ENCODE data around the gene CEP170B.

Gene CEP170B

DNA sequence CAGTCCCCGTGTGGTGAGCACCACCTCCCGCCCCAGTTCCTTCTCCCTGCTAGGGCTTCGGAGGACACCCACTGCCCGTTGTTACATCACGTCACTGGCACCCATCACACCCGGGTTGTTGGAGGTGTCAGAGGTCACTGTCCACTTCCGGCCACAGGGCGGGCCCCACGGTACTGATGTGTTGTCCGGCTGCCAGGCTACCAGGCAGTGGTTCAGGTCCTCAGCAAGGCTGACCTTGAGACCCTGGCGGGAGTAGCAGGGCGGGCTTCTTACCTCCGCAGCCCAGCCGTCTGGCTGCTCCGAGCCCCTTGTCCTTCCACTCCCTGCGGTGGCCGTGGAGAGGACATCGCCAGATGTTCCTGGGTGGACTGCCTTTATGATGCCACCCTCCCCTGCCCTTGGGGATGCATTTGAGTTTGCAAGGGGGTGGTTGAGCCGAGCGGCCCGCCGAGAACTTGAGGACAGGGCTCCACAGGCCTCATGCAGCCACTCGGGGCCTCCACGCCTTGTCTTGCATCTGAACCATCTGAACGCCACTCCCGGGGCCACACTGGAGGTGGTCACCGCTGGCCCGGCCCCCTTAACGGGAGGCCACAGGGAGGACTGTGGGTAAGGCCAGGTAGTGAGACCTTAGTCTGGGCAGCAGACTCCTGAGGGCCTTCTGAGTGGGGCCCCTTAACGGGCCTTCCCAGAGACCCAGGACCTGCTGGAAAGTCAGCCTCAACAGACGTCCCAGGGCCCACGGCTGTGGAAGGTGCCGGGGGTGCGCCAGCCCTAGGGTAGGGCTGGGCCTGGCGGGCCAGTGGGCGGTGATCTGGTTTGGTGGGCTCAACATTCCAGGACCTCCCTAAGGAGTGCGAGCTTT, 32.5 kb downstream of the CEP170B start:
- ATAC-seq: no peak
- TF ChIP-seq TCF4 (CRISPR knock-in tag; IDR thresholded peaks at IDR 0.05; ENCODE audit: borderline replicate concordance): no peak
- TF ChIP-seq RARB (CRISPR knock-in tag; IDR thresholded peaks at IDR 0.05): no peak
- no peak for TF ChIP-seq POU6F1 (CRISPR knock-in tag; IDR thresholded peaks at IDR 0.05; ENCODE audit: borderline replicate concordance, low read depth)
- TF ChIP-seq ZNF70 (CRISPR knock-in tag; IDR thresholded peaks at IDR 0.05): no peak
- TF ChIP-seq, protein P1, sequence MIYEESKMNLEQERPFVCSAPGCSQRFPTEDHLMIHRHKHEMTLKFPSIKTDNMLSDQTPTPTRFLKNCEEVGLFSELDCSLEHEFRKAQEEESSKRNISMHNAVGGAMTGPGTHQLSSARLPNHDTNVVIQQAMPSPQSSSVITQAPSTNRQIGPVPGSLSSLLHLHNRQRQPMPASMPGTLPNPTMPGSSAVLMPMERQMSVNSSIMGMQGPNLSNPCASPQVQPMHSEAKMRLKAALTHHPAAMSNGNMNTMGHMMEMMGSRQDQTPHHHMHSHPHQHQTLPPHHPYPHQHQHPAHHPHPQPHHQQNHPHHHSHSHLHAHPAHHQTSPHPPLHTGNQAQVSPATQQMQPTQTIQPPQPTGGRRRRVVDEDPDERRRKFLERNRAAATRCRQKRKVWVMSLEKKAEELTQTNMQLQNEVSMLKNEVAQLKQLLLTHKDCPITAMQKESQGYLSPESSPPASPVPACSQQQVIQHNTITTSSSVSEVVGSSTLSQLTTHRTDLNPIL (CRISPR knock-in tag; IDR thresholded peaks at IDR 0.05; ENCODE audit: low read depth): no peak
- no peak for TF ChIP-seq ISL1 (CRISPR knock-in tag; IDR thresholded peaks at IDR 0.05)
- no peak for TF ChIP-seq ZNF8 (CRISPR knock-in tag; IDR thresholded peaks at IDR 0.05)

GRCh38 chr14:104898195-104898558, 33.1 kb downstream of the CEP170B start:
- TF ChIP-seq ZNF565 (CRISPR knock-in tag; conservative IDR thresholded peaks at IDR 0.05; ENCODE audit: low read depth): no peak
- TF ChIP-seq, protein P2, sequence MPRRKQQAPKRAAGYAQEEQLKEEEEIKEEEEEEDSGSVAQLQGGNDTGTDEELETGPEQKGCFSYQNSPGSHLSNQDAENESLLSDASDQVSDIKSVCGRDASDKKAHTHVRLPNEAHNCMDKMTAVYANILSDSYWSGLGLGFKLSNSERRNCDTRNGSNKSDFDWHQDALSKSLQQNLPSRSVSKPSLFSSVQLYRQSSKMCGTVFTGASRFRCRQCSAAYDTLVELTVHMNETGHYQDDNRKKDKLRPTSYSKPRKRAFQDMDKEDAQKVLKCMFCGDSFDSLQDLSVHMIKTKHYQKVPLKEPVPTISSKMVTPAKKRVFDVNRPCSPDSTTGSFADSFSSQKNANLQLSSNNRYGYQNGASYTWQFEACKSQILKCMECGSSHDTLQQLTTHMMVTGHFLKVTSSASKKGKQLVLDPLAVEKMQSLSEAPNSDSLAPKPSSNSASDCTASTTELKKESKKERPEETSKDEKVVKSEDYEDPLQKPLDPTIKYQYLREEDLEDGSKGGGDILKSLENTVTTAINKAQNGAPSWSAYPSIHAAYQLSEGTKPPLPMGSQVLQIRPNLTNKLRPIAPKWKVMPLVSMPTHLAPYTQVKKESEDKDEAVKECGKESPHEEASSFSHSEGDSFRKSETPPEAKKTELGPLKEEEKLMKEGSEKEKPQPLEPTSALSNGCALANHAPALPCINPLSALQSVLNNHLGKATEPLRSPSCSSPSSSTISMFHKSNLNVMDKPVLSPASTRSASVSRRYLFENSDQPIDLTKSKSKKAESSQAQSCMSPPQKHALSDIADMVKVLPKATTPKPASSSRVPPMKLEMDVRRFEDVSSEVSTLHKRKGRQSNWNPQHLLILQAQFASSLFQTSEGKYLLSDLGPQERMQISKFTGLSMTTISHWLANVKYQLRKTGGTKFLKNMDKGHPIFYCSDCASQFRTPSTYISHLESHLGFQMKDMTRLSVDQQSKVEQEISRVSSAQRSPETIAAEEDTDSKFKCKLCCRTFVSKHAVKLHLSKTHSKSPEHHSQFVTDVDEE (CRISPR knock-in tag; IDR thresholded peaks at IDR 0.05): no peak
- no peak for TF ChIP-seq ISL1 (CRISPR knock-in tag; IDR thresholded peaks at IDR 0.05)
- TF ChIP-seq ZFP30 (CRISPR knock-in tag; IDR thresholded peaks at IDR 0.05): no peak
- no peak for TF ChIP-seq PATZ1 (CRISPR knock-in tag; IDR thresholded peaks at IDR 0.05; ENCODE audit: borderline replicate concordance)
- no peak for TF ChIP-seq GLIS3 (CRISPR knock-in tag; IDR thresholded peaks at IDR 0.05)
- TF ChIP-seq ZNF8 (CRISPR knock-in tag; IDR thresholded peaks at IDR 0.05): no peak
- no peak for TF ChIP-seq SNAI2 (CRISPR knock-in tag; IDR thresholded peaks at IDR 0.05)
- no peak for TF ChIP-seq ZNF70 (CRISPR knock-in tag; IDR thresholded peaks at IDR 0.05)
- no peak for TF ChIP-seq POU6F1 (CRISPR knock-in tag; IDR thresholded peaks at IDR 0.05; ENCODE audit: borderline replicate concordance, low read depth)
- TF ChIP-seq ZFP3 (CRISPR knock-in tag; IDR thresholded peaks at IDR 0.05): no peak
- no peak for TF ChIP-seq ARNTL (CRISPR knock-in tag; IDR thresholded peaks at IDR 0.05; ENCODE audit: borderline replicate concordance, low read depth)
- TF ChIP-seq OSR1 (CRISPR knock-in tag; IDR thresholded peaks at IDR 0.05): no peak
- TF ChIP-seq BACH2 (CRISPR knock-in tag; IDR thresholded peaks at IDR 0.05; ENCODE audit: borderline replicate concordance): no peak
- no peak for ATAC-seq

GRCh38 chr14:104898870-104899510, 33.9 kb downstream of the CEP170B start:
- no peak for ATAC-seq
- TF ChIP-seq ARNTL (CRISPR knock-in tag; IDR thresholded peaks at IDR 0.05; ENCODE audit: borderline replicate concordance, low read depth) (no peak), PATZ1 (CRISPR knock-in tag; IDR thresholded peaks at IDR 0.05; ENCODE audit: borderline replicate concordance) (no peak), RARB (CRISPR knock-in tag; IDR thresholded peaks at IDR 0.05) (no peak), ZFP3 (CRISPR knock-in tag; IDR thresholded peaks at IDR 0.05) (no peak)

Measured in SK-N-SH treated with all-trans-retinoic acid at 6 μM for 48 hours (cell line).